Measurements from ENCODE around the gene DDAH2. TPM values are rescaled to one million over a fixed set of nuclear protein-coding genes. Genes with fewer than 3 reads are reported as not detected.
A peak's percentile ranks its signal among the peaks of the same experiment; 100 is the strongest.

The DDAH2 gene
- total RNA-seq, 2 experiments from 2014 or later, result 3.0 to 3.3 TPM

GRCh38 chr6:31701666-31702404 lies 27.3 kb downstream of the DDAH2 start:
- POLR2A ChIA-PET, result interaction anchor here (1.7 to 2.2 kb wide), 7 partner anchors 37 to 161 kb away, joined by 8 to 22 read pairs (median 14); partner anchors contain the start of genes BAG6, CSNK2B, DDX39B and GPANK1
- peak overlapping the region; percentile 67 for H3K4me3 ChIP-seq (ENCODE audit: low read length)
- TF ChIP-seq CTCF (IDR thresholded peaks at IDR 0.05), result no peak

GRCh38 chr6:31700740-31701401 lies 28.2 kb downstream of the DDAH2 start:
- no peaks in the 10 kb centered on the region for H3K27me3 ChIP-seq (ENCODE audit: control insufficient read depth in 1 of 2, insufficient read depth in 2 of 2, low read length in 2 of 2)
- ATAC-seq (ENCODE audit: poor library complexity) (no peak), DNase-seq (no peak)
- H3K27ac ChIP-seq (ENCODE audit: low read depth in 1 of 2, low read length in 2 of 2), result no peak overlapping the region
- no peak overlapping the region for H3K4me3 ChIP-seq (ENCODE audit: low read length)
- H3K9me3 Mint-ChIP-seq, result no peaks in the 10 kb centered on the region
- no peak for TF ChIP-seq CTCF (IDR thresholded peaks at IDR 0.05)
- ChIA-PET CTCF (interaction anchor here (1.7 kb wide), 1 partner anchor 29 kb away, joined by 3 read pairs; no protein-coding TSS in a partner anchor), POLR2A (no interaction called here)
- peaks cover 44% of the 10 kb centered on the region for H3K4me1 Mint-ChIP-seq (ENCODE audit: low read depth)
- intact Hi-C loops (cut with DNase I, micrococcal nuclease), result loop anchor here in 1 of 2 experiments (5.0 kb wide), 1 partner anchor 36 kb away; the partner anchor contains the start of gene CLIC1
- no peaks in the 10 kb centered on the region for H3K27me3 Mint-ChIP-seq
- H3K36me3 ChIP-seq (ENCODE audit: insufficient read depth, low read length), result peaks cover 33% of the 10 kb centered on the region
- peak overlapping the region; percentile 94 for H3K27ac Mint-ChIP-seq
- no peaks in the 10 kb centered on the region for H3K9me3 ChIP-seq (ENCODE audit: control insufficient read depth in 1 of 2, insufficient read depth in 1 of 2, low read length in 2 of 2)
- H3K36me3 Mint-ChIP-seq (ENCODE audit: low read depth), result peaks cover 54% of the 10 kb centered on the region
- peak overlapping the region; percentile 94 for H3K4me3 Mint-ChIP-seq
- H3K4me1 ChIP-seq (ENCODE audit: insufficient read depth, low read length), result peaks cover 35% of the 10 kb centered on the region

More at GRCh38 chr6:31701666-31702404, 27.3 kb downstream of the DDAH2 start:
- Mint-ChIP-seq H3K36me3 (ENCODE audit: low read depth) (peaks cover 45% of the 10 kb centered on the region), H3K27ac (peak overlapping the region; percentile 94), H3K4me3 (peak overlapping the region; percentile 94), H3K9me3 (no peaks in the 10 kb centered on the region), H3K27me3 (no peaks in the 10 kb centered on the region), H3K4me1 (ENCODE audit: low read depth) (peaks cover 44% of the 10 kb centered on the region)
- H3K27ac ChIP-seq (ENCODE audit: low read depth in 1 of 2, low read length in 2 of 2), result peak overlapping the region in 1 of 2 donors; percentile 98
- intact Hi-C loops (cut with DNase I, micrococcal nuclease), result loop anchor here (2.0 to 5.0 kb wide), 3 partner anchors 35 to 37 kb away; partner anchors contain the start of genes CLIC1 (in 1 of the 2) and GPANK1 (in 1 of the 2)
- DNase-seq, result peak in 1 of 14 experiments; percentile 16
- peaks cover 26% of the 10 kb centered on the region for H3K36me3 ChIP-seq (ENCODE audit: insufficient read depth, low read length)
- H3K9me3 ChIP-seq (ENCODE audit: control insufficient read depth in 1 of 2, insufficient read depth in 1 of 2, low read length in 2 of 2), result no peaks in the 10 kb centered on the region
- ATAC-seq (ENCODE audit: poor library complexity), result no peak
- H3K4me1 ChIP-seq (ENCODE audit: insufficient read depth, low read length), result peaks cover 35% of the 10 kb centered on the region
- CTCF ChIA-PET, result interaction anchor here (1.1 to 1.7 kb wide), 3 partner anchors 21 to 39 kb away, joined by 3 to 10 read pairs (median 3); partner anchors contain the start of gene LY6G5C
- H3K27me3 ChIP-seq (ENCODE audit: control insufficient read depth in 1 of 2, insufficient read depth in 2 of 2, low read length in 2 of 2), result no peaks in the 10 kb centered on the region

- H3K27me3 Mint-ChIP-seq, result no peaks in the 10 kb centered on the region
- H3K9me3 Mint-ChIP-seq, result no peaks in the 10 kb centered on the region
- Histone ChIP-seq H3K27me3 (ENCODE audit: control insufficient read depth in 1 of 2, insufficient read depth in 2 of 2, low read length in 2 of 2) (no peaks in the 10 kb centered on the region), H3K27ac (ENCODE audit: low read depth in 1 of 2, low read length in 2 of 2) (no peak overlapping the region), H3K36me3 (ENCODE audit: insufficient read depth, low read length) (peaks cover 58% of the 10 kb centered on the region), H3K9me3 (ENCODE audit: control insufficient read depth in 1 of 2, insufficient read depth in 1 of 2, low read length in 2 of 2) (no peaks in the 10 kb centered on the region), H3K4me1 (ENCODE audit: insufficient read depth, low read length) (peaks cover 26% of the 10 kb centered on the region), H3K4me3 (ENCODE audit: low read length) (no peak overlapping the region)
- DNase-seq (no peak), ATAC-seq (ENCODE audit: poor library complexity) (no peak)
- TF ChIP-seq CTCF (IDR thresholded peaks at IDR 0.05), result no peak
- intact Hi-C loops (cut with DNase I, micrococcal nuclease), result no loop called here
- H3K36me3 Mint-ChIP-seq (ENCODE audit: low read depth), result peaks cover 78% of the 10 kb centered on the region
- H3K27ac Mint-ChIP-seq, result peak overlapping the region; percentile 18
- peaks cover 37% of the 10 kb centered on the region for H3K4me1 Mint-ChIP-seq (ENCODE audit: low read depth)
- ChIA-PET POLR2A (no interaction called here), CTCF (no interaction called here)
- H3K4me3 Mint-ChIP-seq, result no peak overlapping the region
Observed at GRCh38 chr6:31697555-31697954, 31.5 kb downstream of the DDAH2 start.

Measured in CD4-positive, alpha-beta T cell (primary cell).